ENCODE results near the gene MAST3. TPM values are rescaled to one million over a fixed set of nuclear protein-coding genes. Genes with fewer than 3 reads are reported as not detected.

MAST3 gene
- total and polyA plus RNA-seq, 4 donors: 4.4 to 32.7 (median 23.4) TPM

GRCh38 chr19:18176367-18177310, 79.1 kb downstream of the MAST3 start:
- no peaks in the 10 kb centered on the region for H3K36me3 ChIP-seq (ENCODE audit: control insufficient read depth in 1 of 2, insufficient read depth in 2 of 2, low read length in 1 of 2)
- no peak overlapping the region for H3K27ac ChIP-seq (ENCODE audit: low read depth in 1 of 2, low read length in 2 of 2)
- intact Hi-C loops (cut with DNase I): no loop called here
- H3K4me1 ChIP-seq (ENCODE audit: control insufficient read depth in 1 of 2, insufficient read depth in 2 of 2, low read length in 2 of 2): no peaks in the 10 kb centered on the region
- H3K4me3 ChIP-seq (ENCODE audit: low read length in 2 of 2): no peak overlapping the region
- H3K9me3 ChIP-seq (ENCODE audit: control insufficient read depth, low read length): no peaks in the 10 kb centered on the region
- DNase-seq: no peak
- 79 to 87% methylated on average over 19 of the region's 19 CpGs for WGBS, 2 donors
- no peaks in the 10 kb centered on the region for H3K27me3 ChIP-seq (ENCODE audit: control insufficient read depth in 1 of 2, insufficient read depth in 2 of 2, low read length in 1 of 2)
- no peak for ATAC-seq (ENCODE audit: low FRiP score)

GRCh38 chr19:18179957-18180356, 82.4 kb downstream of the MAST3 start:
- H3K4me3 ChIP-seq (ENCODE audit: low read length in 2 of 2): no peak overlapping the region
- H3K36me3 ChIP-seq (ENCODE audit: control insufficient read depth in 1 of 2, insufficient read depth in 2 of 2, low read length in 1 of 2): no peaks in the 10 kb centered on the region
- H3K9me3 ChIP-seq (ENCODE audit: control insufficient read depth, low read length): no peaks in the 10 kb centered on the region
- no peaks in the 10 kb centered on the region for H3K4me1 ChIP-seq (ENCODE audit: control insufficient read depth in 1 of 2, insufficient read depth in 2 of 2, low read length in 2 of 2)
- H3K27ac ChIP-seq (ENCODE audit: low read depth in 1 of 2, low read length in 2 of 2): no peak overlapping the region
- intact Hi-C loops (cut with DNase I): no loop called here
- DNase-seq (no peak), ATAC-seq (ENCODE audit: low FRiP score) (no peak)
- 87 to 91% methylated on average over 5 of the region's 5 CpGs for WGBS, 2 donors
- H3K27me3 ChIP-seq (ENCODE audit: control insufficient read depth in 1 of 2, insufficient read depth in 2 of 2, low read length in 1 of 2): no peaks in the 10 kb centered on the region

GRCh38 chr19:18183529-18183928, 86.0 kb downstream of the MAST3 start:
- intact Hi-C loops (cut with DNase I): no loop called here
- no peak for DNase-seq
- no peak for ATAC-seq (ENCODE audit: low FRiP score)
- Histone ChIP-seq H3K4me3 (ENCODE audit: low read length in 2 of 2) (no peak overlapping the region), H3K27ac (ENCODE audit: low read depth in 1 of 2, low read length in 2 of 2) (no peak overlapping the region), H3K4me1 (ENCODE audit: control insufficient read depth in 1 of 2, insufficient read depth in 2 of 2, low read length in 2 of 2) (no peaks in the 10 kb centered on the region), H3K27me3 (ENCODE audit: control insufficient read depth in 1 of 2, insufficient read depth in 2 of 2, low read length in 1 of 2) (no peaks in the 10 kb centered on the region), H3K36me3 (ENCODE audit: control insufficient read depth in 1 of 2, insufficient read depth in 2 of 2, low read length in 1 of 2) (no peaks in the 10 kb centered on the region), H3K9me3 (ENCODE audit: control insufficient read depth, low read length) (no peaks in the 10 kb centered on the region)

- no peaks in the 10 kb centered on the region for H3K27me3 ChIP-seq (ENCODE audit: control insufficient read depth in 1 of 2, insufficient read depth in 2 of 2, low read length in 1 of 2)
- no peaks in the 10 kb centered on the region for H3K9me3 ChIP-seq (ENCODE audit: control insufficient read depth, low read length)
- intact Hi-C loops (cut with DNase I): no loop called here
- 54 to 59% methylated on average over 6 of the region's 6 CpGs for WGBS, 2 donors
- ATAC-seq (ENCODE audit: low FRiP score): no peak
- H3K4me3 ChIP-seq (ENCODE audit: low read length in 2 of 2): no peak overlapping the region
- no peak for DNase-seq
- no peak overlapping the region for H3K27ac ChIP-seq (ENCODE audit: low read depth in 1 of 2, low read length in 2 of 2)
- no peaks in the 10 kb centered on the region for H3K4me1 ChIP-seq (ENCODE audit: control insufficient read depth in 1 of 2, insufficient read depth in 2 of 2, low read length in 2 of 2)
- H3K36me3 ChIP-seq (ENCODE audit: control insufficient read depth in 1 of 2, insufficient read depth in 2 of 2, low read length in 1 of 2): no peaks in the 10 kb centered on the region
Observed at GRCh38 chr19:18185538-18185937, 88.0 kb downstream of the MAST3 start.

- intact Hi-C loops (cut with DNase I): loop anchor here (5.0 kb wide), 1 partner anchor 62 kb away; no protein-coding TSS in a partner anchor
- ATAC-seq (ENCODE audit: low FRiP score) (no peak), DNase-seq (no peak)
- H3K36me3 ChIP-seq (ENCODE audit: control insufficient read depth in 1 of 2, insufficient read depth in 2 of 2, low read length in 1 of 2): no peaks in the 10 kb centered on the region
- WGBS, 2 donors: 88% methylated on average over 4 of the region's 4 CpGs
- H3K27ac ChIP-seq (ENCODE audit: low read depth in 1 of 2, low read length in 2 of 2): no peak overlapping the region
- no peaks in the 10 kb centered on the region for H3K4me1 ChIP-seq (ENCODE audit: control insufficient read depth in 1 of 2, insufficient read depth in 2 of 2, low read length in 2 of 2)
- H3K4me3 ChIP-seq (ENCODE audit: low read length in 2 of 2): no peak overlapping the region
- H3K27me3 ChIP-seq (ENCODE audit: control insufficient read depth in 1 of 2, insufficient read depth in 2 of 2, low read length in 1 of 2): no peaks in the 10 kb centered on the region
- no peaks in the 10 kb centered on the region for H3K9me3 ChIP-seq (ENCODE audit: control insufficient read depth, low read length)
Observed at GRCh38 chr19:18190278-18190677, 92.7 kb downstream of the MAST3 start.

GRCh38 chr19:18191640-18192062, 94.1 kb downstream of the MAST3 start:
- ATAC-seq (ENCODE audit: low FRiP score) (no peak), DNase-seq (no peak)
- Histone ChIP-seq H3K27me3 (ENCODE audit: control insufficient read depth in 1 of 2, insufficient read depth in 2 of 2, low read length in 1 of 2) (no peaks in the 10 kb centered on the region), H3K4me1 (ENCODE audit: control insufficient read depth in 1 of 2, insufficient read depth in 2 of 2, low read length in 2 of 2) (no peaks in the 10 kb centered on the region), H3K9me3 (ENCODE audit: control insufficient read depth, low read length) (no peaks in the 10 kb centered on the region), H3K36me3 (ENCODE audit: control insufficient read depth in 1 of 2, insufficient read depth in 2 of 2, low read length in 1 of 2) (no peaks in the 10 kb centered on the region), H3K4me3 (ENCODE audit: low read length in 2 of 2) (peak overlapping the region in 1 of 2 donors; percentile 41), H3K27ac (ENCODE audit: low read depth in 1 of 2, low read length in 2 of 2) (no peak overlapping the region)
- 58 to 61% methylated on average over 5 of the region's 5 CpGs for WGBS, 2 donors
- intact Hi-C loops (cut with DNase I): loop anchor here (1.0 to 5.0 kb wide), 3 partner anchors 61 to 137 kb away; partner anchors contain the start of gene LSM4 (in 1 of the 2)

GRCh38 chr19:18192673-18193387, 95.3 kb downstream of the MAST3 start, which contains the start of gene MPV17L2:
MPV17L2 (plus strand) TSS chr19:18193218; CDS start chr19:18193282, 64 bp downstream.
- 0% methylated on average over 70 to 74 of the region's 74 CpGs for WGBS, 2 donors
- H3K4me1 ChIP-seq (ENCODE audit: control insufficient read depth in 1 of 2, insufficient read depth in 2 of 2, low read length in 2 of 2): no peaks in the 10 kb centered on the region
- intact Hi-C loops (cut with DNase I): loop anchor here (1.0 to 5.0 kb wide), 4 partner anchors 11 to 135 kb away; partner anchors contain the start of genes LSM4 (in 1 of the 2) and RAB3A (in 1 of the 2)
- peak within 1 kb of the TSS; percentile 46 to 94 for H3K27ac ChIP-seq (ENCODE audit: low read depth in 1 of 2, low read length in 2 of 2)
- no peaks in the 10 kb centered on the region for H3K9me3 ChIP-seq (ENCODE audit: control insufficient read depth, low read length)
- ATAC-seq (ENCODE audit: low FRiP score): peak; percentile 97
- no peaks in the 10 kb centered on the region for H3K36me3 ChIP-seq (ENCODE audit: control insufficient read depth in 1 of 2, insufficient read depth in 2 of 2, low read length in 1 of 2)
- H3K4me3 ChIP-seq (ENCODE audit: low read length in 2 of 2): peak within 1 kb of the TSS; percentile 37 to 59
- DNase-seq: peak; percentile 100
- H3K27me3 ChIP-seq (ENCODE audit: control insufficient read depth in 1 of 2, insufficient read depth in 2 of 2, low read length in 1 of 2): no peaks in the 10 kb centered on the region

GRCh38 chr19:18193388-18194180, 96.0 kb downstream of the MAST3 start:
- intact Hi-C loops (cut with DNase I): loop anchor here (1.0 to 5.0 kb wide), 3 partner anchors 11 to 129 kb away; partner anchors contain the start of genes LSM4 (in 1 of the 2) and RAB3A (in 1 of the 2)
- Histone ChIP-seq H3K27ac (ENCODE audit: low read depth in 1 of 2, low read length in 2 of 2) (peak overlapping the region in 1 of 2 donors; percentile 71), H3K27me3 (ENCODE audit: control insufficient read depth in 1 of 2, insufficient read depth in 2 of 2, low read length in 1 of 2) (no peaks in the 10 kb centered on the region), H3K36me3 (ENCODE audit: control insufficient read depth in 1 of 2, insufficient read depth in 2 of 2, low read length in 1 of 2) (no peaks in the 10 kb centered on the region), H3K4me3 (ENCODE audit: low read length in 2 of 2) (peak overlapping the region; percentile 14 to 59), H3K4me1 (ENCODE audit: control insufficient read depth in 1 of 2, insufficient read depth in 2 of 2, low read length in 2 of 2) (no peaks in the 10 kb centered on the region), H3K9me3 (ENCODE audit: control insufficient read depth, low read length) (no peaks in the 10 kb centered on the region)
- ATAC-seq (ENCODE audit: low FRiP score) (no peak), DNase-seq (no peak)
- 3 to 4% methylated on average over 46 of the region's 46 CpGs for WGBS, 2 donors

All from aorta (tissue), 5 donors.